ENCODE measurements around the gene NPEPL1.

DNA sequence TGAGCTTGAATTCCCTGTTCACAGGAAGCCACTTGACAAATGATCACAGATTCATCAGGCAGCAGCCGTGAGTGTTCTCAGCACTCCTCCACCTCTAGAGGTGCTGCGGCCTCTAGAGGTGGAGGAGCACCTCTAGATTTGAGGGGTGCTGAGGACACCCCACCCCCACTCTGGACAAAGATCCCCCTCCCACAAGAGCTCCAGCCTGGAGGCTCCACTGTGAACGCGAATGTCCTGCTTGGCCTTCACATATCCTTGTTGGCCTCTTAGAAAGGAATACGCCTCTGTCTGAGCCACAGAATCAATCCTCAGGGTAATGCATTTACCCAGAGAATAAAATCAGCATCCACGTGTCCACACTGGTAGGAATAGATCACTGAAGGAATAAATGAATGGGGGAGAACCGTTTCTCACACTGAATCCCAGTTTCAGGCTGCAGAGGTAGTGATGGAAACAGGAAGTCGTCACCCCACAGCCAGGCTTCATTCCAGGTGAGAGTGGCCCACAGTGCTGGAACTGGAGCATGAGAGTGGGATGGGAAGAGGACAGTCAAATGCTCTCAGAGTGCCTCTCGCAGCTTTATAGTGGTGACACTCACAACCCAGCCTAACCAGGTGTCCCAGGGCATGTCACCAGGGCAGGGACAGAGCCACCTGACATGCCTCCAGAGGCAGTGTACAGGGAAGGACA is 16.6 kb downstream of the NPEPL1 start:
- no peak for TF ChIP-seq CTCF (IDR thresholded peaks at IDR 0.05)
- TF ChIP-seq POLR2AphosphoS5 (IDR thresholded peaks at IDR 0.05): no peak
- no peak for TF ChIP-seq POLR2A (IDR thresholded peaks at IDR 0.05)
- no peak for TF ChIP-seq EP300 (IDR thresholded peaks at IDR 0.05)
